SK-N-SH (cell line): ENCODE measurements around the gene PPP1R3F. TPM values are rescaled to one million over a fixed set of nuclear protein-coding genes. Genes with fewer than 3 reads are reported as not detected.
A peak's percentile ranks its signal among the peaks of the same experiment; 100 is the strongest.

ENCODE experiments used
- CTCF ChIA-PET: fragments of 300-600, 350-600 bp; formaldehyde crosslinking; extraction: SDS; loops from one replicate; lab custom pipeline; 2021; lab: Yijun Ruan, JAX
- POLR2A ChIA-PET: fragments of 350-600 bp; sonication (Branson Sonifier 250); formaldehyde crosslinking; extraction: SDS; loops from one replicate; lab custom pipeline; 2020; ENCODE audit warnings: antibody characterized with exemption, inconsistent platforms; lab: Yijun Ruan, JAX
- DNase-seq: peaks from one replicate; pipeline ENCODE4 v3.0.0; 2012
- H2AFZ ChIP-seq: fragments of 200-600 bp; sonication (generic); 2 replicates; pipeline ENCODE4 v1.8.1; 2016; ENCODE audit warnings: antibody characterized with exemption, mild to moderate bottlenecking, low read depth
- H3F3A ChIP-seq: fragments of 200-600 bp; sonication (generic); replicated peaks from 2 replicates; pipeline ENCODE3; 2016; ENCODE audit warnings: antibody characterized with exemption, mild to moderate bottlenecking; ENCODE audit not compliant: insufficient read depth
- H3K27ac ChIP-seq, 2 experiments: fragments of 200-500 bp in 1 of 2; fragments of 200-600 bp in 1 of 2; sonication (Bioruptor generic) in 1 of 2; sonication (generic), shearing (Covaris generic) in 1 of 2; 2 replicates each; pipeline versions ENCODE4 v1.5.1 to v1.6.1; 2014 to 2016; ENCODE audit warnings: low read depth in 2 of 2, inconsistent platforms in 1 of 2, low read length in 1 of 2, mild to moderate bottlenecking in 1 of 2, mixed read lengths in 1 of 2
- H3K27me3 ChIP-seq: fragments of 200-600 bp; sonication (generic), shearing (Covaris generic); 2 replicates; pipeline ENCODE4 v1.6.1; 2016; ENCODE audit warnings: mixed run types; ENCODE audit not compliant: insufficient read depth
- H3K36me3 ChIP-seq, 2 experiments: fragments of 200-500 bp in 1 of 2; fragments of 200-600 bp in 1 of 2; sonication (Bioruptor generic) in 1 of 2; sonication (generic) in 1 of 2; replicated peaks in 1 of 2; 2 replicates each; pipeline versions ENCODE3 to v1.5.1; 2014 to 2016; ENCODE audit warnings: low read length in 1 of 2, mild to moderate bottlenecking in 1 of 2; ENCODE audit not compliant: insufficient read depth in 2 of 2, control insufficient read depth in 1 of 2
- H3K4me1 ChIP-seq, 2 experiments: fragments of 200-500 bp in 1 of 2; fragments of 200-600 bp in 1 of 2; sonication (Bioruptor generic) in 1 of 2; sonication (generic), shearing (Covaris generic) in 1 of 2; 2 replicates each; pipeline versions ENCODE4 v1.5.1 to v1.6.1; 2014 to 2016; ENCODE audit warnings: low read depth in 1 of 2, low read length in 1 of 2, mixed run types in 1 of 2; ENCODE audit not compliant: insufficient read depth in 2 of 2, control insufficient read depth in 1 of 2
- H3K4me2 ChIP-seq: fragments of 200-600 bp; sonication (generic), shearing (Covaris generic); 2 replicates; pipeline ENCODE4 v1.6.1; 2017; ENCODE audit warnings: mixed run types
- H3K4me3 ChIP-seq, 2 experiments: fragments of 200-500 bp in 1 of 2; fragments of 200-600 bp in 1 of 2; sonication (Bioruptor generic) in 1 of 2; sonication (generic), shearing (Covaris generic) in 1 of 2; 2 replicates each; pipeline versions ENCODE4 v1.5.1 to v1.8.1; 2014 to 2016; ENCODE audit warnings: low read depth in 2 of 2, inconsistent platforms in 1 of 2, low read length in 1 of 2, mild to moderate bottlenecking in 1 of 2, mixed read lengths in 1 of 2, moderate library complexity in 1 of 2
- H3K79me2 ChIP-seq: fragments of 200-600 bp; sonication (generic); 2 replicates; pipeline ENCODE4 v1.8.1; 2017; ENCODE audit warnings: mild to moderate bottlenecking; ENCODE audit not compliant: insufficient read depth
- H3K9ac ChIP-seq: fragments of 200-600 bp; sonication (generic); 2 replicates; pipeline ENCODE4 v1.6.1; 2017; ENCODE audit warnings: mixed run types
- H3K9me2 ChIP-seq: fragments of 200-600 bp; sonication (generic); 2 replicates; pipeline ENCODE4 v1.6.1; 2017; ENCODE audit warnings: mixed run types
- H3K9me3 ChIP-seq: fragments of 200-600 bp; sonication (generic); 2 replicates; pipeline ENCODE4 v1.6.1; 2017; ENCODE audit warnings: mixed run types, mild to moderate bottlenecking, moderate library complexity
- H4K20me1 ChIP-seq: fragments of 200-600 bp; sonication (generic); 2 replicates; pipeline ENCODE4 v1.6.1; 2017; ENCODE audit warnings: mild to moderate bottlenecking, mixed run types; ENCODE audit not compliant: insufficient read depth
- CTCF ChIP-seq: fragments of 200-600 bp; sonication (generic); IDR thresholded peaks from 2 replicates; pipeline ENCODE4 v1.6.1; 2017; ENCODE audit warnings: antibody characterized with exemption, mild to moderate bottlenecking, moderate library complexity
- EP300 ChIP-seq, 2 experiments: IDR thresholded peaks; 2 replicates each; pipeline versions ENCODE4 v1.4.0 to v1.6.1; 2012; ENCODE audit warnings: borderline replicate concordance in 1 of 2, low read depth in 1 of 2, low read length in 1 of 2
- FOSL2 ChIP-seq: IDR thresholded peaks from 2 replicates; pipeline ENCODE4 v1.4.0; 2012; ENCODE audit warnings: low read depth, mild to moderate bottlenecking, moderate library complexity, borderline replicate concordance
- IRF3 ChIP-seq: fragments of 150-350 bp; IDR thresholded peaks from 2 replicates; pipeline ENCODE4 v1.6.1; 2016; ENCODE audit warnings: mild to moderate bottlenecking, low read depth, low read length
- MAX ChIP-seq: IDR thresholded peaks from 2 replicates; pipeline ENCODE4 v1.4.0; 2012; ENCODE audit warnings: low read depth
- RAD21 ChIP-seq: IDR thresholded peaks from 2 replicates; pipeline ENCODE4 v1.6.1; 2012; ENCODE audit warnings: mild to moderate bottlenecking, low read length
- REST ChIP-seq: IDR thresholded peaks from 2 replicates; pipeline ENCODE4 v1.6.1; 2012; ENCODE audit warnings: mild to moderate bottlenecking, low read depth, low read length, moderate library complexity
- RFX5 ChIP-seq: IDR thresholded peaks from 2 replicates; pipeline ENCODE4 v1.6.1; 2012; ENCODE audit warnings: mild to moderate bottlenecking, improper control_type of control experiment, low read length
- SIN3A ChIP-seq: IDR thresholded peaks from 2 replicates; pipeline ENCODE4 v1.6.1; 2012; ENCODE audit warnings: low read depth, mild to moderate bottlenecking, low read length, moderate library complexity, borderline replicate concordance
- SMC3 ChIP-seq: IDR thresholded peaks from 2 replicates; pipeline ENCODE4 v1.6.1; 2012; ENCODE audit warnings: low read depth, low read length, improper control_type of control experiment
- WGBS: methylation state at CpG from one replicate; pipeline ENCODE4 v1.1.6; 2017; ENCODE audit warnings: low lambda C conversion rate; 5-methylcytosine and 5-hydroxymethylcytosine counted together
- polyA plus RNA-seq, 3 experiments: library from polyadenylated mRNA; depleted of rRNA; stranded (reverse); fragments of >200 nt; gene quantifications; 2 replicates each; pipeline ENCODE4 v1.2.3, GENCODE V29; 2012

Gene PPP1R3F
- polyA plus RNA-seq, 1 of the 3 experiments (the other 2 are of a cell fraction), result 6.2 TPM

- H3K36me3 ChIP-seq, result no peaks in the 10 kb centered on the region
- DNase-seq, result no peak
- CTCF ChIA-PET, result interaction anchor here (1.3 kb wide), 1 partner anchor 15 kb away, joined by 5 read pairs; no protein-coding TSS in a partner anchor
- no peaks in the 10 kb centered on the region for H3F3A ChIP-seq
- TF ChIP-seq REST, result no peak
- TF ChIP-seq, all 33 proteins: peak for 0
- peaks cover 20% of the 10 kb centered on the region; the same call in 1 of the 2 replicates for H4K20me1 ChIP-seq
- H3K27ac ChIP-seq, result no peak overlapping the region
- 52% methylated on average over 3 of the region's 3 CpGs for WGBS
- H3K4me1 ChIP-seq, result peaks cover 0 to under 1% of the 10 kb centered on the region in 2 experiments; a peak in 1 of 4 replicates
- no peaks in the 10 kb centered on the region for H3K9me2 ChIP-seq
- peaks cover 4% of the 10 kb centered on the region; the same call in 1 of the 2 replicates for H3K27me3 ChIP-seq
- H2AFZ ChIP-seq, result no peak overlapping the region
- H3K9me3 ChIP-seq, result no peaks in the 10 kb centered on the region
- H3K9ac ChIP-seq, result no peak overlapping the region
- POLR2A ChIA-PET, result no interaction called here
- peaks cover 2% of the 10 kb centered on the region; the same call in 1 of the 2 replicates for H3K79me2 ChIP-seq
- no peak overlapping the region for H3K4me3 ChIP-seq
- no peak overlapping the region for H3K4me2 ChIP-seq
These were observed 7.9 kb downstream of the PPP1R3F start for GRCh38 chrX:49277535-49277830.

- Histone ChIP-seq H3K9me3 (no peaks in the 10 kb centered on the region), H3K9me2 (no peaks in the 10 kb centered on the region), H3K27me3 (peaks cover 4% of the 10 kb centered on the region; the same call in 1 of the 2 replicates), H3K79me2 (no peaks in the 10 kb centered on the region; the same call in 1 of the 2 replicates), H3K9ac (no peak overlapping the region), H3K4me2 (no peak overlapping the region), H3K36me3 (no peaks in the 10 kb centered on the region), H4K20me1 (peaks cover 20% of the 10 kb centered on the region; the same call in 1 of the 2 replicates), H3K27ac (no peak overlapping the region), H2AFZ (no peak overlapping the region), H3F3A (no peaks in the 10 kb centered on the region), H3K4me1 (no peaks in the 10 kb centered on the region; a peak in 1 of 4 replicates), H3K4me3 (no peak overlapping the region)
- ChIA-PET CTCF (interaction anchor here (1.3 kb wide), 1 partner anchor 14 kb away, joined by 5 read pairs; no protein-coding TSS in a partner anchor), POLR2A (no interaction called here)
- DNase-seq, result no peak
- 61% methylated on average over 3 of the region's 3 CpGs for WGBS
- no peak for TF ChIP-seq EP300 (IDR thresholded peaks at IDR 0.05; ENCODE audit: borderline replicate concordance in 1 of 2, low read depth in 1 of 2, low read length in 1 of 2)
These were observed 8.5 kb downstream of the PPP1R3F start for GRCh38 chrX:49278081-49278480.

GRCh38 chrX:49282647-49283011 is 13.0 kb downstream of the PPP1R3F start:
- Histone ChIP-seq H3K27me3 (no peaks in the 10 kb centered on the region; the same call in 1 of the 2 replicates), H3K4me2 (no peak overlapping the region), H4K20me1 (0 out of 2 replicates have a peak, but pooled peaks cover 6% of the 10 kb centered on the region), H3K36me3 (no peaks in the 10 kb centered on the region), H3K9me2 (no peaks in the 10 kb centered on the region), H3K9ac (no peak overlapping the region), H3K79me2 (no peaks in the 10 kb centered on the region), H3K27ac (no peak overlapping the region), H3K9me3 (no peaks in the 10 kb centered on the region), H2AFZ (no peak overlapping the region), H3K4me1 (no peaks in the 10 kb centered on the region; a peak in 1 of 4 replicates), H3F3A (no peaks in the 10 kb centered on the region), H3K4me3 (no peak overlapping the region)
- DNase-seq, result peak; percentile 61
- 30% methylated on average over 11 of the region's 11 CpGs for WGBS
- TF ChIP-seq IRF3, result no peak
- TF ChIP-seq MAX, result no peak
- peak; percentile 79 for TF ChIP-seq RFX5
- peak; percentile 38 for TF ChIP-seq RAD21
- TF ChIP-seq CTCF, result peak; percentile 33
- no peak for TF ChIP-seq SIN3A
- no peak for TF ChIP-seq FOSL2
- peak; percentile 11; the same call in 1 of the 2 replicates for TF ChIP-seq SMC3
- ChIA-PET CTCF (interaction anchor here (0.6 kb wide), 1 partner anchor 90 kb away, joined by 4 read pairs; no protein-coding TSS in a partner anchor), POLR2A (interaction anchor here (1.1 kb wide), 1 partner anchor 93 kb away, joined by 3 read pairs; no protein-coding TSS in a partner anchor)
